Umbilical cord (tissue), 2 donors: ENCODE results near the gene PAXX. TPM values are rescaled to one million over a fixed set of nuclear protein-coding genes. Genes with fewer than 3 reads are reported as not detected.
A peak's percentile ranks its signal among the peaks of the same experiment; 100 is the strongest.

Experiments
- DNase-seq: peaks from one replicate; pipeline ENCODE4 v3.0.0-alpha.2; 2015; ENCODE audit warnings: low spot score
- total RNA-seq: library from RNA; depleted of rRNA; stranded (reverse); fragments of >200 nt; gene quantifications from one replicate; pipeline ENCODE4 v1.2.3, GENCODE V29; 2014; ENCODE audit warnings: low replicate concordance; ENCODE audit not compliant: insufficient read depth

The PAXX gene
- total RNA-seq, 1 donor from 2014 or later: 10.6 TPM

GRCh38 chr9:136980669-136981478 is 11.3 kb upstream of the PAXX start:
- DNase-seq: no peak

GRCh38 chr9:136981588-136982231 is 10.5 kb upstream of the PAXX start:
- no peak for DNase-seq

- DNase-seq: no peak
Observed at GRCh38 chr9:136982232-136983051, 9.8 kb upstream of the PAXX start, which contains the start of gene LCNL1. Gene LCNL1, plus strand, starts transcription at chr9:136982993. Its CDS starts 594 bp downstream, at chr9:136983587.

GRCh38 chr9:136983167-136983566 is 9.1 kb upstream of the PAXX start:
- DNase-seq: no peak

GRCh38 chr9:136983656-136984314 is 8.4 kb upstream of the PAXX start:
- no peak for DNase-seq

- DNase-seq: no peak
Observed at GRCh38 chr9:136984464-136985026, 7.7 kb upstream of the PAXX start.

- DNase-seq: no peak
Observed at GRCh38 chr9:136985027-136985602, 7.1 kb upstream of the PAXX start.

GRCh38 chr9:136985853-136986252 is 6.4 kb upstream of the PAXX start:
- no peak for DNase-seq

GRCh38 chr9:136988872-136989271 is 3.4 kb upstream of the PAXX start:
- DNase-seq: no peak

GRCh38 chr9:136990242-136990911 is 1.8 kb upstream of the PAXX start:
- DNase-seq: no peak

- DNase-seq: no peak
Observed at GRCh38 chr9:136992819-136993369, 672 bp downstream of the PAXX start.

GRCh38 chr9:136994180-136994887 is 2.1 kb downstream of the PAXX start:
- peak; percentile 30 for DNase-seq

- DNase-seq: no peak
Observed at GRCh38 chr9:136994888-136995230, 2.6 kb downstream of the PAXX start.

GRCh38 chr9:136995362-136995761 is 3.1 kb downstream of the PAXX start:
- peak; percentile 35 for DNase-seq

- peak; percentile 69 for DNase-seq
Observed at GRCh38 chr9:136995772-136996311, 3.6 kb downstream of the PAXX start.

GRCh38 chr9:136996361-136997292 is 4.4 kb downstream of the PAXX start, which contains the start of gene CLIC3:
Gene CLIC3, minus strand, starts transcription at chr9:136996568. Its CDS starts 25 bp downstream, at chr9:136996543.
- DNase-seq: peak; percentile 71

GRCh38 chr9:136997371-136997770 is 5.1 kb downstream of the PAXX start:
- DNase-seq: no peak

- DNase-seq: no peak
Observed at GRCh38 chr9:136997830-136998234, 5.6 kb downstream of the PAXX start.
